PC-3 (cell line): ENCODE results near the gene PLVAP. TPM values are rescaled to one million over a fixed set of nuclear protein-coding genes. Genes with fewer than 3 reads are reported as not detected.

Experiments
- ATAC-seq: fragments of 200-7000 bp; cut with Tn5 transposase; 2 replicates; pipeline ENCODE4 v1.9.1; 2020; ENCODE audit warnings: mild to moderate bottlenecking, moderate library complexity
- BruUV-seq: library from RNA; stranded (reverse); fragments of 400-500 nt; replicated peaks from 2 replicates; lab custom pipeline; 2021; lab: Mats Ljungman, UMichigan
- CTCF ChIA-PET: fragments of 300-600 bp; sonication (Branson Sonifier 250); formaldehyde crosslinking; loops from one replicate; lab custom pipeline; 2022; ENCODE audit warnings: antibody characterized with exemption; lab: Charles Lee
- POLR2A ChIA-PET: fragments of 300-600 bp; sonication (Branson Sonifier 250); formaldehyde crosslinking; loops from one replicate; lab custom pipeline; 2022; ENCODE audit warnings: antibody characterized with exemption; ENCODE audit not compliant: unreplicated experiment; lab: Charles Lee
- DNase-seq: peaks from one replicate; pipeline ENCODE4 v3.0.0-alpha.2; 2015
- H2AFZ ChIP-seq: fragments of 300-600 bp; sonication (generic); 2 replicates; pipeline ENCODE4 v1.6.0; 2016; ENCODE audit warnings: antibody characterized with exemption, low read length
- H3F3A ChIP-seq: fragments of 300-600 bp; sonication (generic); one replicate; pipeline ENCODE4 v1.6.0; 2017; ENCODE audit warnings: antibody characterized with exemption, low read length, control low read depth, mild to moderate bottlenecking; ENCODE audit not compliant: unreplicated experiment
- H3K27ac ChIP-seq: fragments of 300-600 bp; sonication (generic); 2 replicates; pipeline ENCODE4 v1.5.1; 2016; ENCODE audit warnings: mild to moderate bottlenecking, low read length
- H3K27me3 ChIP-seq: fragments of 300-600 bp; sonication (generic); 2 replicates; pipeline ENCODE4 v1.6.1; 2016; ENCODE audit warnings: low read length, mixed read lengths
- H3K36me3 ChIP-seq: fragments of 300-600 bp; sonication (generic); 2 replicates; pipeline ENCODE4 v1.6.1; 2016; ENCODE audit warnings: low read depth, mixed run types, low read length, mixed read lengths
- H3K4me1 ChIP-seq: fragments of 300-600 bp; sonication (generic); 2 replicates; pipeline ENCODE4 v1.5.1; 2016; ENCODE audit warnings: low read length; ENCODE audit not compliant: insufficient read depth
- H3K4me2 ChIP-seq: fragments of 300-600 bp; sonication (generic); 2 replicates; pipeline ENCODE4 v1.6.0; 2016; ENCODE audit warnings: low read length
- H3K4me3 ChIP-seq: fragments of 300-600 bp; sonication (generic); 2 replicates; pipeline ENCODE4 v1.5.1; 2016; ENCODE audit warnings: mild to moderate bottlenecking, low read length, mixed read lengths
- H3K79me2 ChIP-seq: fragments of 300-600 bp; sonication (generic); 2 replicates; pipeline ENCODE4 v1.6.1; 2017; ENCODE audit warnings: low read length, mixed read lengths
- H3K9ac ChIP-seq: fragments of 300-600 bp; sonication (generic); 2 replicates; pipeline ENCODE4 v1.6.0; 2016; ENCODE audit warnings: mild to moderate bottlenecking, low read length
- H3K9me2 ChIP-seq: fragments of 300-600 bp; sonication (generic); replicated peaks from 2 replicates; pipeline ENCODE4 v1.6.1; 2016; ENCODE audit warnings: mixed run types, low read length, mixed read lengths
- H3K9me3 ChIP-seq: fragments of 300-600 bp; sonication (generic); 2 replicates; pipeline ENCODE4 v1.6.1; 2016; ENCODE audit warnings: low read length, mixed read lengths
- H4K20me1 ChIP-seq: fragments of 300-600 bp; sonication (generic); 2 replicates; pipeline ENCODE4 v1.6.1; 2016; ENCODE audit warnings: low read length, mixed read lengths
- CTCF ChIP-seq: fragments of 300-600 bp; sonication (generic); conservative IDR thresholded peaks from 2 replicates; pipeline ENCODE4 v1.5.1; 2017; ENCODE audit warnings: antibody characterized with exemption, low read depth, mild to moderate bottlenecking, low read length
- EZH2 ChIP-seq: fragments of 300-600 bp; sonication (generic); IDR thresholded peaks from one replicate; pipeline ENCODE4 v1.6.1; 2017; ENCODE audit warnings: antibody characterized with exemption, mild to moderate bottlenecking, low read length; ENCODE audit not compliant: unreplicated experiment
- EZH2phosphoT487 ChIP-seq: fragments of 300-600 bp; sonication (generic); IDR thresholded peaks from 2 replicates; pipeline ENCODE4 v1.6.1; 2018; ENCODE audit warnings: mild to moderate bottlenecking, antibody characterized with exemption, low read length, borderline replicate concordance
- intact Hi-C: fragments of 100-400 bp; cut with micrococcal nuclease; formaldehyde crosslinking; loops from 2 replicates; pipeline ENCODE4 v1.9.0; 2023
- total RNA-seq: library from RNA; depleted of rRNA; stranded (reverse); fragments of >200 nt; gene quantifications from 2 replicates; pipeline ENCODE4 v1.2.3, GENCODE V29; 2014

Gene PLVAP
- total RNA-seq, 1 experiment from 2014 or later = not detected

DNA sequence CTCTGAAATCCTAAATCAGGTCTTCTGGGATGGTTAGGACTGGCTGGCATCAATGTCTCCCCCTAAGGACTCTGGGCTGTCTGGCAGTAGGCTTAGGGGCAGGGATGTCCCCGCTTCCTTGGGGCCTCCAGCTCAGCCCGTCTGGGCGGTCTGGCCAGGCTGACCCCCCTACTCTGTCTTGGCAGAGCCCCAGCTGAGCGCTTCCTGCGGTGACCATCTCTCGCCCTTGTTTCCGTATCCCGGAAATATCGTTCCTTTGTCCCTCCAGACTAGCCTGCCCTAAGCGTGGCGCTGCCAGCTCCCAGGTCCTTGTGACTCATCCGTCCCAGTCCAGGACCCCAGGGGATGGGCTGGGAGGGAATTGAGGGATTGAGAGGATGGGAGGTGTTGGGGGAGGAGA lies 28.4 kb downstream of the PLVAP start:
- Histone ChIP-seq H3F3A (no peaks in the 10 kb centered on the region), H3K27ac (no peak overlapping the region), H4K20me1 (no peaks in the 10 kb centered on the region), H3K9ac (no peak overlapping the region), H3K9me2 (no peaks in the 10 kb centered on the region), H3K9me3 (no peaks in the 10 kb centered on the region), H3K79me2 (no peaks in the 10 kb centered on the region), H3K4me2 (peak overlapping the region; percentile 78), H3K27me3 (no peaks in the 10 kb centered on the region), H3K4me1 (peaks cover 10% of the 10 kb centered on the region; the same call in 1 of the 2 replicates), H3K36me3 (no peaks in the 10 kb centered on the region), H3K4me3 (peak overlapping the region; percentile 47; the same call in 1 of the 2 replicates), H2AFZ (peak overlapping the region; percentile 79)
- ChIA-PET POLR2A (no interaction called here), CTCF (no interaction called here)
- DNase-seq (peak; percentile 78), ATAC-seq (peak; percentile 74)
- TF ChIP-seq EZH2 (no peak), CTCF (no peak), EZH2phosphoT487 (no peak)
- intact Hi-C loops = no loop called here
- BruUV-seq = no TSS peak

GRCh38 chr19:17347877-17348276 lies 29.3 kb downstream of the PLVAP start:
- no peaks in the 10 kb centered on the region for H3K36me3 ChIP-seq
- no peak overlapping the region for H3K9ac ChIP-seq
- H2AFZ ChIP-seq = no peak overlapping the region
- peaks cover 10% of the 10 kb centered on the region; the same call in 1 of the 2 replicates for H3K4me1 ChIP-seq
- no peak overlapping the region for H3K4me2 ChIP-seq
- H3K9me2 ChIP-seq = no peaks in the 10 kb centered on the region
- no peaks in the 10 kb centered on the region for H3F3A ChIP-seq
- TF ChIP-seq EZH2phosphoT487 (no peak), EZH2 (no peak), CTCF (no peak)
- H3K27ac ChIP-seq = no peak overlapping the region
- H4K20me1 ChIP-seq = no peaks in the 10 kb centered on the region
- intact Hi-C loops = no loop called here
- H3K4me3 ChIP-seq = no peak overlapping the region
- ChIA-PET POLR2A (no interaction called here), CTCF (no interaction called here)
- no peaks in the 10 kb centered on the region for H3K9me3 ChIP-seq
- no TSS peak for BruUV-seq
- H3K79me2 ChIP-seq = no peaks in the 10 kb centered on the region
- H3K27me3 ChIP-seq = no peaks in the 10 kb centered on the region
- no peak for ATAC-seq
- DNase-seq = no peak

GRCh38 chr19:17347361-17347760 lies 29.8 kb downstream of the PLVAP start:
- Histone ChIP-seq H3K27ac (no peak overlapping the region), H4K20me1 (no peaks in the 10 kb centered on the region), H3K4me3 (no peak overlapping the region), H3K79me2 (no peaks in the 10 kb centered on the region), H2AFZ (no peak overlapping the region), H3F3A (no peaks in the 10 kb centered on the region), H3K9me3 (no peaks in the 10 kb centered on the region), H3K36me3 (no peaks in the 10 kb centered on the region), H3K9me2 (no peaks in the 10 kb centered on the region), H3K4me2 (no peak overlapping the region), H3K9ac (no peak overlapping the region), H3K4me1 (peaks cover 10% of the 10 kb centered on the region; the same call in 1 of the 2 replicates), H3K27me3 (no peaks in the 10 kb centered on the region)
- ChIA-PET CTCF (interaction anchor here (0.5 kb wide), 1 partner anchor 39 kb away, joined by 3 read pairs; no protein-coding TSS in a partner anchor), POLR2A (no interaction called here)
- TF ChIP-seq EZH2 = no peak
- no peak for TF ChIP-seq EZH2phosphoT487
- TF ChIP-seq CTCF = no peak
- BruUV-seq = no TSS peak
- ATAC-seq (no peak), DNase-seq (no peak)
- intact Hi-C loops = no loop called here
